ENCODE data around the gene VTN.

VTN gene

GRCh38 chr17:28357061-28357900, 12.8 kb downstream of the VTN start, which contains the start of gene POLDIP2:
Gene POLDIP2, minus strand, starts transcription at chr17:28357527. Its CDS starts 79 bp downstream, at chr17:28357448.
- peak; percentile 86 for TF ChIP-seq ZFX (IDR thresholded peaks at IDR 0.05)
- no peak for TF ChIP-seq CTCF (conservative IDR thresholded peaks at IDR 0.05)
- H3K27ac ChIP-seq = peak within 1 kb of the TSS; percentile 98

DNA sequence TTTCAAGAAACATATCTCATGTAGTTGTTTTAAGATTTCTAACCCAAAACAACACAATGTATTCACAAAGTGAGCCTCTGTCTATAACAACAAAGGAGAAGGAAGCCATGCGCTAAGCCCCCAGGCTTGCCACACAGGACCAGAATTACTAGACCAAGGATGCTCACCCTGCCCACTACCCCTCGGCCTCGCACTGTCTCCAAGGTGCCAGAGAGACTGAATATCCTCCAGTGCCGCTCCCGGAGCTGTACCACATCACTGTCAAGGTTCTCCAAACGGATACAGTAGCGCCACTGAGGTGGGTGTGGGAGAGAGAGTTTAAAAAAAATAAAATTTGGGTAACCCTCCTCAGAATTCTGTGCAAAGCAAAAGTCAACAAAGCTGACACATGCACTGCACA, 19.8 kb downstream of the VTN start:
- H3K27ac ChIP-seq = no peak overlapping the region
- TF ChIP-seq ZFX (IDR thresholded peaks at IDR 0.05) = no peak
- no peak for TF ChIP-seq CTCF (conservative IDR thresholded peaks at IDR 0.05)

DNA sequence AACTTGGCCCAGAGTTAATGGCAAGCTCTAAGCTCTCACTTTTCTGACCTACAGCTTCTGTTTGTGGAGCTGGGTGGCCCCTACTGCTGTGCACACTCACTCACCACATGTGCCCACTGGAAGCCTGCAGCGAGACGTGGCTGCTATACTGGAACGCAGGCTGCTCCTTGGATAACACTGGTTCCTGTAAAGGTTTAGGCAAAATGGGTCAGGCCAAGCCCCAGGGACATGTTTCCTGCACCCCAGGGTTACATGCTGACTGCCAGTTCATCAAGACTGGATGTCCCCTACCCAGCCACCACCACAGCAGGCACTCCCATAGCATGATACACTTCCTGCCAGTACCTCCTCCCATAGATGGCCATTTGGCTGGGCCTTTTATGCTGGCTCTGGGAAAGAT, 21.1 kb downstream of the VTN start:
- TF ChIP-seq ZFX (IDR thresholded peaks at IDR 0.05) (no peak), CTCF (conservative IDR thresholded peaks at IDR 0.05) (no peak)
- no peak overlapping the region for H3K27ac ChIP-seq

DNA sequence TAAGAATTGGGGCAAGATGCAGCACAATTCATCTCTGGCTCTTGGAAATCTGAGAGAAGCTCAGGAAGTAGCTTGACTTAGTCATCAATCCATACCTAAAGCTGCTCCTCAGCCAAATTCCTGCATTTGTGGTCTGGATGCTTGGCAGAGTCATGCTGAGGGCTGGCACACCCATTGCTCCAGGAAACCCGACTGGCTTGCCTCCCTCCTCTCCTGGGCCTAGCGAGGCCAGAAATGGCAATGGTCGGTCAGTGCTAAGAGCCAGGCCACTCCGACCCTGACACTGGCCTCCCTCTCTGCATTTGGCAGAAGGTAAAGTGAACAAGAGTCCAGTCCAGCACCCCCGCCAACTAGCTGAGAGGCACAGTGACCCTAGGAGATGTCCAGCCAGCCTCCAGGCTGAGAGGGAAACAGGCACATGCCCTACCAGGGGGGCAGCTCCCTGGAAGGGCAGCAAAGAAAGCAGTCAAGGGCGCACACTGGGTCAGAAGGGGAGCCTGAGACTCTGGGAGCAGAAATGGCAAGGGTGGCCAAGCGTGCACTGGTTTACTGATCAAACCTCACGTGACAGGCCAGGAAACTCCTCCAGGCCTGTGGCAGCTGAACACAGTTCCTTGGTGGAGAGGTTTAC, 22.7 kb downstream of the VTN start:
- TF ChIP-seq ZFX (IDR thresholded peaks at IDR 0.05) = no peak
- TF ChIP-seq CTCF (conservative IDR thresholded peaks at IDR 0.05) = no peak; the same call in 1 of the 2 replicates
- peak overlapping the region; percentile 15 for H3K27ac ChIP-seq

DNA sequence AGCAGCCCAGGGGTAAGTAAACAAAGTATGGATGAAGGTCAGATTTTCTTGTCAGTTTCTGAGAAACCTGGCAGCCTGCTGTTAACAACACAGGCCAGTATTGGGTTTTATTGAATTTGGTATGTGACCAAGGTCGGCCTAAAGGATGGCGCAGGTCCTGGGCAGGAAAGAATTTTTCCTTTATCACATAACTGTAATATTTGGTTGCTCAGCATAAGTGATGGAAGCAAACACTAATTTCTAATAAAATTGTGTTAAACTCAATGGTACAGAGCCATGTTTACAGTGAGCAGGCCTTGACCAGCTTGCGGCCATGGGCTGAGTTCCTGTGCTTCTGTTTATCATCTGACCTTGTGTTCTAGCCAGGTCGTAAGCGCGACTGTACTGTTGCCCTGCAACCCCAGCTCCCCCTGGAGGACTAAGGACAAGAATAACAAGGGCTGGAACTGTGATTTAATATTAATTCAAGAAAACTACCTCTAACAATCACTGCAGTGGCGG, 23.3 kb downstream of the VTN start:
- no peak for TF ChIP-seq ZFX (IDR thresholded peaks at IDR 0.05)
- TF ChIP-seq CTCF (conservative IDR thresholded peaks at IDR 0.05) = no peak; the same call in 1 of the 2 replicates
- H3K27ac ChIP-seq = peak overlapping the region; percentile 15

DNA sequence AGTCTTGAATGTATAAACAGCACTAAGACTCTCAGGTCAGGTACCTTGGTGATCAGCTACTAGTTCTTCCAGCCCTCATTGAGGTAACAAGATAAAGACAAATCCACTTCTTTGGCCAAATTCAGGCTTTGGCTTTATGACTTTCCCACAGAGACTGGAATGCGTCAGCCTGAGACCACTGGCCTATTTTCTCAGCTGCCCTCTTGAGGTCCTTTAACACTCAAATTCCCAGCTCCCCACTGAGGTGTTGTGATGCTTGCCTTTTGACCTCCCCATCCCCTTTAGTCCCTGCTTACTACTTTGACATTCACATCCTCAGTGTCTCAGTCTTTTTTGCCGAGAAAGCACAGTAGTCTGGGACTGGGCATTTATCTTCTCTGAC, 23.9 kb downstream of the VTN start:
- H3K27ac ChIP-seq = no peak overlapping the region; the same call in 1 of the 2 replicates
- TF ChIP-seq CTCF (conservative IDR thresholded peaks at IDR 0.05) = no peak
- TF ChIP-seq ZFX (IDR thresholded peaks at IDR 0.05) = no peak
